Common myeloid progenitor, CD34-positive (primary cell): Measurements from ENCODE around the gene ANK3.

Source experiments
- CTCF ChIA-PET: fragments of 350-600 bp; sonication (Branson Sonifier 250); formaldehyde crosslinking; loops from one replicate; lab custom pipeline; 2021; ENCODE audit warnings: antibody characterized with exemption; lab: Charles Lee
- POLR2A ChIA-PET: fragments of 350-600 bp; sonication (Branson Sonifier 250); formaldehyde crosslinking; loops from one replicate; lab custom pipeline; 2021; ENCODE audit warnings: antibody characterized with exemption; lab: Charles Lee
- DNase-seq, 3 donors: peaks; one replicate each; pipeline versions ENCODE4 v3.0.0 to v3.0.0-alpha.2; 2013
- H3K27ac ChIP-seq, 2 experiments: 1 replicate in 1 of 2; 2 replicates in 1 of 2; pipeline ENCODE4 v1.7.0; 2013; ENCODE audit warnings: inconsistent platforms in 2 of 2, low read length in 2 of 2, mild to moderate bottlenecking in 2 of 2, low read depth in 1 of 2, moderate library complexity in 1 of 2; ENCODE audit not compliant: severe bottlenecking in 2 of 2, insufficient read depth in 1 of 2, poor library complexity in 1 of 2
- H3K27me3 ChIP-seq, 5 experiments: replicated peaks in 2 of 5; 1 replicate in 3 of 5; 2 replicates in 2 of 5; pipeline versions ENCODE4 v1.6.1 to v1.7.0; 2013; ENCODE audit warnings: low read length in 4 of 5, mild to moderate bottlenecking in 2 of 5, moderate library complexity in 2 of 5, inconsistent platforms in 1 of 5; ENCODE audit not compliant: insufficient read depth in 5 of 5, control insufficient read depth in 4 of 5
- H3K36me3 ChIP-seq, 4 experiments: 1 replicate in 2 of 4; 2 replicates in 2 of 4; pipeline versions ENCODE4 v1.6.1 to v1.7.0; 2013; ENCODE audit warnings: low read length in 3 of 4, control low read depth in 1 of 4, mild to moderate bottlenecking in 1 of 4; ENCODE audit not compliant: control insufficient read depth in 4 of 4, insufficient read depth in 4 of 4
- H3K4me1 ChIP-seq, 4 experiments: 1 replicate in 3 of 4; 2 replicates in 1 of 4; pipeline versions ENCODE4 v1.6.1 to v1.7.1; 2013; ENCODE audit warnings: low read length in 3 of 4, mild to moderate bottlenecking in 3 of 4, control low read depth in 1 of 4, inconsistent platforms in 1 of 4, moderate library complexity in 1 of 4; ENCODE audit not compliant: control insufficient read depth in 4 of 4, insufficient read depth in 4 of 4; ENCODE audit errors: control extremely low read depth in 1 of 4
- H3K4me3 ChIP-seq, 7 experiments: 1 replicate in 4 of 7; 2 replicates in 3 of 7; pipeline versions ENCODE4 v1.5.1 to v1.7.0; 2013; ENCODE audit warnings: mild to moderate bottlenecking in 7 of 7, low read length in 6 of 7, moderate library complexity in 6 of 7, inconsistent platforms in 2 of 7, low read depth in 2 of 7, control low read depth in 1 of 7; ENCODE audit not compliant: insufficient read depth in 4 of 7, control insufficient read depth in 1 of 7; ENCODE audit errors: extremely low read depth in 1 of 7
- H3K9me3 ChIP-seq, 5 experiments: 1 replicate in 4 of 5; 2 replicates in 1 of 5; pipeline versions ENCODE4 v1.6.1 to v1.7.1; 2013; ENCODE audit warnings: low read length in 4 of 5, mild to moderate bottlenecking in 2 of 5, inconsistent platforms in 1 of 5, low read depth in 1 of 5, moderate library complexity in 1 of 5; ENCODE audit not compliant: control insufficient read depth in 4 of 5, insufficient read depth in 2 of 5; ENCODE audit errors: control extremely low read depth in 1 of 5
- whole genome bisulfite sequencing: methylation state at CpG from one replicate; pipeline ENCODE4 v1.1.5; 2013; ENCODE audit not compliant: insufficient coverage; 5-methylcytosine and 5-hydroxymethylcytosine counted together

Gene ANK3

DNA sequence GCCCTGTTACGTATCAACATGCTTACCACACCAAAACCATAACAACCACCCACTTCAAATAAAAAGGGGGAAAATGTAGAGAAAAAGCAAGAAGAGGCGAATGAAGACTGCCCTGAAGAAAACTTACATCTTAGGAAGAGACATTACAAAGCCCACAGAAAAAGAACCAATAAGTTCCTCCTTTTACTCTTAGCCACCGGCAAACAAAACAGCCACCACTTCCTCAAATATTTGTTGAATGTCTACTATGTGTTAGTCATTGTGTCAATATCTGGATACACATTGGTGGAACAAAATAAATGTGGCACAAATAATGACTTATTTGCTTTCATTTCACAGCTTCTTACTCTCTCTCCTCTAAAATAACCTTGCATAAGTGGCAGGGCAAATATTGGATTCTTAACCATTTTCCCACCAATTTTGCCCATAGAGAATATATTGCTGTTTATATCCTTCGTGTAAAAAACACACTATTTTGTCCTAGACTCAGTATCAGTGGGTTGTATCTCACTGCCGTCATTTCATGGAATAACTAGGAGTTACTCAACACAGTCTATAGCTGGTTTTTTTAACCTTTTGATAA lies 106.8 kb downstream of the ANK3 start:
- Histone ChIP-seq H3K4me3 (no peak overlapping the region), H3K9me3 (peaks cover 0 to 4% (median 0%) of the 10 kb centered on the region in 5 experiments), H3K27ac (no peak overlapping the region), H3K4me1 (peaks cover 0 to 5% (median 1%) of the 10 kb centered on the region in 4 experiments), H3K36me3 (no peaks in the 10 kb centered on the region), H3K27me3 (no peaks in the 10 kb centered on the region)
- peak; percentile 8 to 80 (median 47) for DNase-seq
- ChIA-PET CTCF (no interaction called here), POLR2A (no interaction called here)
- WGBS: 93% methylated on average over 2 of the region's 5 CpGs

DNA sequence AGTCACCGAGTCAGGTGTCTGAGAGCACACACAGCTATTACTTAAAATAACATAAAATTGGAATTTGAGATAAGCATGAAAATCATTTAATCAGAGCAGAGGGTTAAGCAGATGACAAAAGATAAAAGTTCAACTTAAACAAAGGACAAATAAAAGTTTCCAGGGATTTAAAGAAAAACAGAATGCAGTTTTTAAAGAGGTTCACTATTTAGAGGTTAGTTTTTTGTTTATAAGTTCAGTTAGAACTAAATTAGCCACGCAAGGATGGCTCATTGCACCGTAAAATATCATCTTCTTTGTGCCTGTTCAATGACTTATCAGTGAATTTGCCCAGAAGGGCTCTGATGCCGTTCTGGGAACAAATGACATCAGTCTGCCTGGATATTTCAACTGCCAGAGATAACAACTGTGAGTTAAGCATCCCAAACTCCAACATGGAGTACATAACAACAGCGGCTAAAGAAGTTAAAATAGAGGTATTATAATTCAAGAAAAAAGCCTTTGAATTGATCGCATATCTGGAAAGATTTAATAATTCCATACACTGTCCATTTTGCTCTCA lies 107.8 kb downstream of the ANK3 start:
- ChIA-PET POLR2A (no interaction called here), CTCF (no interaction called here)
- H3K36me3 ChIP-seq: no peaks in the 10 kb centered on the region
- DNase-seq: no peak
- H3K4me3 ChIP-seq: no peak overlapping the region
- 97% methylated on average over 3 of the region's 6 CpGs for WGBS
- H3K4me1 ChIP-seq: peaks cover 0 to 5% (median 1%) of the 10 kb centered on the region in 4 experiments
- no peaks in the 10 kb centered on the region for H3K27me3 ChIP-seq
- H3K27ac ChIP-seq: no peak overlapping the region
- H3K9me3 ChIP-seq: peaks cover 0 to 4% (median 0%) of the 10 kb centered on the region in 5 experiments

DNA sequence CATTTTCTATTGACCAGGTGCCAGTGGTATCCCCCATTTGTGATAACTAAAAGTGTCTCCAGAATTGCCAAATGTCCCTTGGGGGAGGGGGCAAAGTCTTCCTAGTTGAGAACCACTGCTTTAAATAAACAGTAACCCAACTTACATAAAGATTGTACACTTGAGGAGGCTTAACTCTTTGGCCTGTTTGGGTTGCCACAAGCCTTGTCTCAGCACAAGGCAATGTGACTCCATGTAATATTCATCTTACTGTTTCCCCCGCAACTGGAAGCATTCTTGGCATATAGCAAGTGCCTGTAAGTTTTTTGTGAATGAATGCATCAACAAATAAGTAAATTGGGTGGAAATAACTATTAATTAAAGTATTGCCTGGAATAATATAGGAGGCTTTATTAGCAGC lies 108.3 kb downstream of the ANK3 start:
- CTCF ChIA-PET: no interaction called here
- POLR2A ChIA-PET: no interaction called here
- Histone ChIP-seq H3K27me3 (no peaks in the 10 kb centered on the region), H3K36me3 (no peaks in the 10 kb centered on the region), H3K9me3 (peaks cover 0 to 4% (median 0%) of the 10 kb centered on the region in 5 experiments), H3K27ac (no peak overlapping the region), H3K4me1 (peaks cover 0 to 5% (median 1%) of the 10 kb centered on the region in 4 experiments), H3K4me3 (no peak overlapping the region)
- no peak for DNase-seq
- no CpG with 5 or more reads among the region's 1 CpG for WGBS

DNA sequence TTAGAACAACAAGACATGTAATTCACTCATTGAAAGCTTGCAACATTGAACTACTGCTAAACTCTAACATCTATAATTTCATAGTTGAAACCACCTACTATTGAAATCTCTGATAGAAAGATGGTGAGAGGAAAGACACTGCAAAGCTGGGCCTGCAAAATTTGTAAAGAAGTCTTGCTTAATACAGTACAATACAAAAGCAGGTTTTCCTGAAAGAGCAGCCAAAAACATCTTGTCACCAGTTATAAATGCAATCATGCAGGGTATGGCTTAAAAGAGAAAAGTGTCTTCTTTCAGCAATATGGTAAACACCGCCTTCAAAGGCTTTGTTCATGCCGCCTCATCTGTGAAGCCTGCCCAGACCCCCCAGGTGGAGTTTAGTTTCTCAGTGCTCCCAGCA lies 109.2 kb downstream of the ANK3 start:
- POLR2A ChIA-PET: no interaction called here
- Histone ChIP-seq H3K9me3 (peaks cover 0 to 4% (median 0%) of the 10 kb centered on the region in 5 experiments), H3K27ac (no peak overlapping the region), H3K4me1 (peaks cover 0 to 5% (median 1%) of the 10 kb centered on the region in 4 experiments), H3K27me3 (no peaks in the 10 kb centered on the region), H3K36me3 (no peaks in the 10 kb centered on the region), H3K4me3 (no peak overlapping the region)
- DNase-seq: no peak
- 100% methylated on average over 2 of the region's 2 CpGs for WGBS
- CTCF ChIA-PET: no interaction called here

DNA sequence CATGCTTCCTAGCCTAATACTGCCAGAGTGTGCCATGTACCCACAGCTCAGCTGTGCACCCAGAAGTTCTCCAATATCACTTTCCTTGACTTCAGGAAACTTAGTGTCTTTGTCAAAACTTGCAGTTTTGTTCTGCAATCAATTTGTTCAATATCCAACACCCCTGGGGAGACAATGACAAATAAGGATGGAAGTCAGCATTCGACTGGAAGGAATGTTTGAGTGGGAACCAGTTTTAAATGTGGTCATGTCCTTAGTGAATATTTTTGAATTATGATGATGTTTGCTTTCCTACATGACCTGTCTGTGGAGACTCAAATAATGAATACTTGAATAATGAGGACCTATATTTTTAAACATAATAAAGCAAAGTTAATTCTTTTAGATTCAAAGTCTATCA lies 112.0 kb downstream of the ANK3 start:
- H3K27me3 ChIP-seq: no peaks in the 10 kb centered on the region
- H3K36me3 ChIP-seq: no peaks in the 10 kb centered on the region
- H3K9me3 ChIP-seq: no peaks in the 10 kb centered on the region
- peaks cover 0 to 4% (median 1%) of the 10 kb centered on the region in 4 experiments for H3K4me1 ChIP-seq
- WGBS: 100% methylated on average over 1 of the region's 1 CpG
- DNase-seq: no peak
- ChIA-PET CTCF (no interaction called here), POLR2A (no interaction called here)
- no peak overlapping the region for H3K27ac ChIP-seq
- H3K4me3 ChIP-seq: no peak overlapping the region

DNA sequence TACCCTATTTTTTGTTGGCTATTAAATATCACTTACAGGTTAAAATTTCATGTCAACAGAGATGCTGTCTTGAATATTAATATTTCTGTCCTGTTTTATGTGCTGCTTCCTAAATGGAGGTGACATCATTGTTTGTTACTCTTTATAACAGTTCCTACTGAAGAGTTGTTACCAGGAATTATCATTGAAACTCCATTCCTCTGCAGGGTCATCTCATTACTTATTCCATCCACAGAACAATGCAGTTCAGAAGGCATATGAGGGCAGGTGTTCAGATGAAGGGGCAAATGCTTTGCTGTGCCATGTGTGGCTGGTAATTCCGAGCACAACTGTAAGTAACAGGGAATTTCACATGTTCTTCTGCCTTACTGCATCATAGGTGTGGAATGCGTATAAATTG lies 113.4 kb downstream of the ANK3 start:
- Histone ChIP-seq H3K4me1 (peaks cover 0 to 6% (median 1%) of the 10 kb centered on the region in 4 experiments), H3K9me3 (no peaks in the 10 kb centered on the region), H3K27ac (no peak overlapping the region), H3K4me3 (no peak overlapping the region), H3K36me3 (no peaks in the 10 kb centered on the region), H3K27me3 (no peaks in the 10 kb centered on the region)
- DNase-seq: no peak
- ChIA-PET CTCF (no interaction called here), POLR2A (no interaction called here)
- 92% methylated on average over 2 of the region's 2 CpGs for WGBS

DNA sequence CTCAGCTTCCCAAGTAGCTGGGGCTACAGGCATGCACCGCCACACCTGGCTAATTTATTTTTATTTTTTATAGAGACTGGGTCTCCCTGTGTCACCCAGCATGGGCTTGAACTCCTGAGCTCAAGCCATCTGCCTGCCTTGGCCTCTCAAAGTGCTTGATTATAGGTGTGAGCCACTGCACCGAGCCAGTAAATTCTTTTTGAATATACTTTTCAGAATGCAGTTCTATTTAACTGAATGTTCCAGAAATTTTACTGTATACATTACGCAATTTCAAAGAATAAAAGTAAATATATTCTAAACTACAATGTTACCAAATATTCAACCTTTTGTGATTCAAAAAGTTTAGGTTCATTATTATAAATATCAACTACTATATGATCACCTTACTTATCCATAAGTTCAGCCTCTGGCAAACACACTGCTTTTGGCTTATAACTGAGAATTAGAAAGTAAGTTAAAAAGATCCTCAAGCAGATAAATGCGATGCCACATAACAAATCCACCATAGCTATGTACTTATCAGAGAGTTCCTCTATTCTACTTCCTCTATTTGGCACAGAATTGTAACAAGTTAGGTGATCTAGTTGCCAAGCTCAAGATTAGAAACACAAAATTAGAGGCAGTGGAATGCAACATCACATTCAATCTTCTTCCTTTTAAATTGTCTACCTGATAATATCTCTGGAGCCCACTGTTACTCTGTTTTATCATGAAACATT lies 118.2 kb downstream of the ANK3 start:
- no peaks in the 10 kb centered on the region for H3K9me3 ChIP-seq
- POLR2A ChIA-PET: no interaction called here
- peak overlapping the region in 1 of 2 experiments; percentile 19 for H3K27ac ChIP-seq
- CTCF ChIA-PET: interaction anchor here (1.4 kb wide), 1 partner anchor 33 kb away, joined by 4 read pairs; no protein-coding TSS in a partner anchor
- DNase-seq: peak; percentile 42 to 91 (median 82)
- 100% methylated on average over 1 of the region's 4 CpGs for WGBS
- no peak overlapping the region for H3K4me3 ChIP-seq
- H3K36me3 ChIP-seq: no peaks in the 10 kb centered on the region
- H3K4me1 ChIP-seq: peaks cover 0 to 8% (median 2%) of the 10 kb centered on the region in 4 experiments
- H3K27me3 ChIP-seq: no peaks in the 10 kb centered on the region
